Measurements from ENCODE around the gene MYO3B. TPM values are rescaled to one million over a fixed set of nuclear protein-coding genes. Genes with fewer than 3 reads are reported as not detected.
"Not testable (repeated sequence)": the region's sequence is repeated elsewhere in the genome, so short reads cannot be mapped to it uniquely, and the experiment has no call there.

MYO3B gene
- total RNA-seq, 1 experiment from 2014 or later: 0.09 TPM

DNA sequence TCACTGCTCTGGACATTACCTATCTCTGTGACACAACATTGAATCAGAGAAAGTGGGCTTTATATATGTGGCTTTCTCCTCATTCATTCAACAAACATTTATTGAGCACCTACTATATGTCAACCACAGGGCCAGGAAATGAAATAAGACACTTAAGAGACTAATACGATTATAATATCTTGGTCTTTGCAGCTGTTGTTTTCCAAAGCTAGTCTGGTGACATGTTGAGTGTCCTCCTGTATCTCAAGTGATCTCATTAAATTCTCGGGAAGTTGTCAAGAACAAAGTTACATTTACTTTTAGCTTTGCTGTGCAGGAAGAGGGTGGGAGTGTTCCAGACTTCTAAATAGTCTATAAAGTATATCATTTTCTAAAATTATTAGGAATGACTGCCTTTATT, 372.6 kb downstream of the MYO3B start:
- Mint-ChIP-seq H3K4me3 (ENCODE audit: unreplicated experiment) (no peak overlapping the region), H3K4me1 (ENCODE audit: low read depth, unreplicated experiment) (no peaks in the 10 kb centered on the region), H3K27ac (ENCODE audit: unreplicated experiment) (no peak overlapping the region), H3K27me3 (ENCODE audit: insufficient read depth, unreplicated experiment) (no peaks in the 10 kb centered on the region), H3K36me3 (ENCODE audit: insufficient read depth, unreplicated experiment) (no peaks in the 10 kb centered on the region), H3K9me3 (ENCODE audit: unreplicated experiment) (peaks cover 22% of the 10 kb centered on the region)
- ChIA-PET POLR2A (no interaction called here), CTCF (no interaction called here)
- BruUV-seq (replicated peaks): no TSS peak
- no peaks in the 10 kb centered on the region for H3K9me3 ChIP-seq
- H3K4me1 ChIP-seq: no peaks in the 10 kb centered on the region
- no peak overlapping the region for H3K4me3 ChIP-seq (ENCODE audit: low read depth, low read length)
- intact Hi-C loops (cut with micrococcal nuclease; ENCODE audit: unreplicated experiment): no loop called here
- H3K27me3 ChIP-seq (replicated peaks; ENCODE audit: control insufficient read depth, insufficient read depth, low read length): no peaks in the 10 kb centered on the region
- no peak for DNase-seq
- TF ChIP-seq, protein P1, sequence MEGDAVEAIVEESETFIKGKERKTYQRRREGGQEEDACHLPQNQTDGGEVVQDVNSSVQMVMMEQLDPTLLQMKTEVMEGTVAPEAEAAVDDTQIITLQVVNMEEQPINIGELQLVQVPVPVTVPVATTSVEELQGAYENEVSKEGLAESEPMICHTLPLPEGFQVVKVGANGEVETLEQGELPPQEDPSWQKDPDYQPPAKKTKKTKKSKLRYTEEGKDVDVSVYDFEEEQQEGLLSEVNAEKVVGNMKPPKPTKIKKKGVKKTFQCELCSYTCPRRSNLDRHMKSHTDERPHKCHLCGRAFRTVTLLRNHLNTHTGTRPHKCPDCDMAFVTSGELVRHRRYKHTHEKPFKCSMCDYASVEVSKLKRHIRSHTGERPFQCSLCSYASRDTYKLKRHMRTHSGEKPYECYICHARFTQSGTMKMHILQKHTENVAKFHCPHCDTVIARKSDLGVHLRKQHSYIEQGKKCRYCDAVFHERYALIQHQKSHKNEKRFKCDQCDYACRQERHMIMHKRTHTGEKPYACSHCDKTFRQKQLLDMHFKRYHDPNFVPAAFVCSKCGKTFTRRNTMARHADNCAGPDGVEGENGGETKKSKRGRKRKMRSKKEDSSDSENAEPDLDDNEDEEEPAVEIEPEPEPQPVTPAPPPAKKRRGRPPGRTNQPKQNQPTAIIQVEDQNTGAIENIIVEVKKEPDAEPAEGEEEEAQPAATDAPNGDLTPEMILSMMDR (IDR thresholded peaks at IDR 0.05; ENCODE audit: insufficient read depth in 1 of 2, low read depth in 1 of 2, low read length in 1 of 2, severe bottlenecking in 1 of 2, unreplicated experiment in 1 of 2): no peak
- no peaks in the 10 kb centered on the region for H3K36me3 ChIP-seq (ENCODE audit: control insufficient read depth, insufficient read depth, low read length)

DNA sequence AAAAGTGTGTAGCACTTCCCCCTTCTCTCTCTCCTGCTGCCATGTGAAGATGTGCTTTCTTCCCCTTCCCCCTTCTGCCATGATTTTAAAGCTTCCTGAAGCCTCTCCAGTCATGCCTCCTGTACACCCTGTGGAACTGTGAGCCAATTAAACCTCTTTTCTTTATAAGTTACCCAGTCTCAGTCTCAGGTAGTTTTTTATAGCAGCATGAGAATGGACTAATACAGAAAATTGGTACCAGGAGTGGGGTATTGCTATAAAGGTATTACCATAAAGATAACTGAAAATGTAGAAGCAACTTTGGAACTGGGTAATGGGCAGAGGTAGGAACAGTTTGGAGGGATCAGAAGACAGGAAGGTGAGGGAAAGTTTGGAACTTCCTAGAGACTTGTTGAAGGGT, 374.0 kb downstream of the MYO3B start:
- BruUV-seq (replicated peaks); DNase-seq; H3K4me3 Mint-ChIP-seq (ENCODE audit: unreplicated experiment); H3K36me3 ChIP-seq (ENCODE audit: control insufficient read depth, insufficient read depth, low read length); H3K27me3 Mint-ChIP-seq (ENCODE audit: insufficient read depth, unreplicated experiment); H3K4me1 Mint-ChIP-seq (ENCODE audit: low read depth, unreplicated experiment); H3K27ac Mint-ChIP-seq (ENCODE audit: unreplicated experiment); H3K36me3 Mint-ChIP-seq (ENCODE audit: insufficient read depth, unreplicated experiment); intact Hi-C loops (cut with micrococcal nuclease; ENCODE audit: unreplicated experiment); H3K27me3 ChIP-seq (replicated peaks; ENCODE audit: control insufficient read depth, insufficient read depth, low read length); H3K4me1 ChIP-seq; CTCF ChIA-PET; H3K4me3 ChIP-seq (ENCODE audit: low read depth, low read length); H3K9me3 ChIP-seq; POLR2A ChIA-PET: not testable (repeated sequence)
- peaks cover 12% of the 10 kb centered on the region for H3K9me3 Mint-ChIP-seq (ENCODE audit: unreplicated experiment)

DNA sequence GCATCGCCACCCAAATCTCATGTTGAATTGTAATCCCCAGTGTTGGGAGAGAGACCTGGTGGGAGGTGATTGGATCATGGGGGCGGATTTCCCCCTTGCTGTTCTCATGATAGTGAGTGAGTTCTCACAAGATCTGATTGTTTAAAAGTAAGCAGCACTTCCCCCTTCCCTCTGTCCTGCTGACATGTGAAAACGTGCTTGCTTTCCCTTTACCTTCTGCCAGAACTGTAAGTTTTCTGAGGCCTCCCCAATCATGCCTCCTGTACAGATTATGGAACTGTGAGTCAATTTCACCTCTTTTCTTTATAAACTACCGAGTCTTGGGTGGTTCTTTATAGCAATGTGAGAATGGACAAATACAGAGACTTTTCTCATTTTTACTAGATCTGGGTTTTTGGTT, 375.8 kb downstream of the MYO3B start:
- no peak overlapping the region for H3K4me3 Mint-ChIP-seq (ENCODE audit: unreplicated experiment)
- H3K4me1 Mint-ChIP-seq (ENCODE audit: low read depth, unreplicated experiment): no peaks in the 10 kb centered on the region
- TF ChIP-seq, protein P1 (IDR thresholded peaks at IDR 0.05; ENCODE audit: insufficient read depth in 1 of 2, low read depth in 1 of 2, low read length in 1 of 2, severe bottlenecking in 1 of 2, unreplicated experiment in 1 of 2): no peak
- Histone ChIP-seq H3K9me3 (no peaks in the 10 kb centered on the region), H3K36me3 (ENCODE audit: control insufficient read depth, insufficient read depth, low read length) (no peaks in the 10 kb centered on the region), H3K27me3 (replicated peaks; ENCODE audit: control insufficient read depth, insufficient read depth, low read length) (no peaks in the 10 kb centered on the region), H3K4me3 (ENCODE audit: low read depth, low read length) (no peak overlapping the region), H3K4me1 (no peaks in the 10 kb centered on the region)
- no peak overlapping the region for H3K27ac Mint-ChIP-seq (ENCODE audit: unreplicated experiment)
- H3K27me3 Mint-ChIP-seq (ENCODE audit: insufficient read depth, unreplicated experiment): no peaks in the 10 kb centered on the region
- POLR2A ChIA-PET: no interaction called here
- H3K9me3 Mint-ChIP-seq (ENCODE audit: unreplicated experiment): peaks cover 12% of the 10 kb centered on the region
- no peaks in the 10 kb centered on the region for H3K36me3 Mint-ChIP-seq (ENCODE audit: insufficient read depth, unreplicated experiment)
- intact Hi-C loops (cut with micrococcal nuclease; ENCODE audit: unreplicated experiment): no loop called here
- BruUV-seq (replicated peaks): no TSS peak
- CTCF ChIA-PET: no interaction called here
- DNase-seq: no peak

DNA sequence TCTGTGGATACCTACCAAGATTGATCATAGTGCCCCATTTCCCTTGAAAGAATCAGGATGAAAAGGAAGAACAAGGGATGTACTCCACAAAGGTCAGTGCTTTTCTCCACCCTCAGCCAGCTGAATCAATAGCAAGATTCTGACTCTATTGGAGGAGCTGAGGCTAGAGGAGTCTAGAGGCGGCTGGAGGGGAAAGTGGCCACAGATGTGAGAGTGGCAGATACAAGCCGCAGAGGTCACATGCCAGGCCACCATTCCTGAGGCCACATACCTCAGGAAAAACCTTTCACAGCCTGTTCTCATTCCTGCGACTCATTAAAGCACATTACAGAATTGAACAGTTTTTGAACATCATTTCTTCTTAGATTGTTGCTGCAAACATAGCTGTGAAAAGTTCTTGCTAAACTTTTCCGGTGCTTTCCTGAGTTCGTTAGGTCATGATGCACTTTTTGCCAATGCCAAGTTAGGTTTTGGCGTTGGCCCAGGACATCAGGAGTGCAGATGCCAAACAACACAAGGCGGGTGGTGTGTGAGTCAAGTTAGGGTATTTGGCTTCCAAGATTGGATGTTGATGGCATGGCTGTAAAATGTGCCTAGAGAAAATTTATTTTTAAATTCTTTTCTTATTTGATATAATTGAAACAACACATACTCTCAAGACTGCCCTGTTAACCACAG, 376.5 kb downstream of the MYO3B start:
- H3K4me1 Mint-ChIP-seq (ENCODE audit: low read depth, unreplicated experiment): no peaks in the 10 kb centered on the region
- no peaks in the 10 kb centered on the region for H3K4me1 ChIP-seq
- intact Hi-C loops (cut with micrococcal nuclease; ENCODE audit: unreplicated experiment): no loop called here
- no peak for DNase-seq
- no peak overlapping the region for H3K4me3 ChIP-seq (ENCODE audit: low read depth, low read length)
- no peaks in the 10 kb centered on the region for H3K9me3 ChIP-seq
- H3K4me3 Mint-ChIP-seq (ENCODE audit: unreplicated experiment): no peak overlapping the region
- CTCF ChIA-PET: no interaction called here
- no TSS peak for BruUV-seq (replicated peaks)
- H3K36me3 ChIP-seq (ENCODE audit: control insufficient read depth, insufficient read depth, low read length): no peaks in the 10 kb centered on the region
- TF ChIP-seq, protein P1 (IDR thresholded peaks at IDR 0.05; ENCODE audit: insufficient read depth in 1 of 2, low read depth in 1 of 2, low read length in 1 of 2, severe bottlenecking in 1 of 2, unreplicated experiment in 1 of 2): no peak
- H3K27me3 Mint-ChIP-seq (ENCODE audit: insufficient read depth, unreplicated experiment): no peaks in the 10 kb centered on the region
- H3K27ac Mint-ChIP-seq (ENCODE audit: unreplicated experiment): no peak overlapping the region
- POLR2A ChIA-PET: no interaction called here
- H3K27me3 ChIP-seq (replicated peaks; ENCODE audit: control insufficient read depth, insufficient read depth, low read length): no peaks in the 10 kb centered on the region
- no peaks in the 10 kb centered on the region for H3K36me3 Mint-ChIP-seq (ENCODE audit: insufficient read depth, unreplicated experiment)
- H3K9me3 Mint-ChIP-seq (ENCODE audit: unreplicated experiment): peaks cover 12% of the 10 kb centered on the region

Measured in Caco-2 (cell line).